Lower leg skin (tissue), 4 donors: ENCODE data around the gene GRM8. TPM values are rescaled to one million over a fixed set of nuclear protein-coding genes. Genes with fewer than 3 reads are reported as not detected.

ENCODE experiments used
- DNase-seq, 2 donors: peaks; one replicate each; pipeline ENCODE4 v3.0.0-alpha.2; 2019; ENCODE audit warnings: low spot score in 2 of 2
- H3K4me3 ChIP-seq: fragments of 200-600 bp; sonication (generic); 2 replicates; pipeline ENCODE4 v1.5.1; 2017; ENCODE audit warnings: mild to moderate bottlenecking, low read depth; ENCODE audit not compliant: poor library complexity, severe bottlenecking
- POLR2A ChIP-seq, 2 donors: fragments of 450-650 bp; IDR thresholded peaks; one replicate each; pipeline ENCODE4 v1.6.1; 2016 to 2017; ENCODE audit warnings: antibody characterized with exemption in 2 of 2, mild to moderate bottlenecking in 1 of 2, moderate library complexity in 1 of 2
- WGBS, 2 donors: methylation state at CpG; one replicate each; pipeline ENCODE4 v1.1.5; 2018; 5-methylcytosine and 5-hydroxymethylcytosine counted together
- intact Hi-C: fragments of 100-400 bp; cut with DNase I; formaldehyde crosslinking; loops from one replicate; pipeline ENCODE4 v1.15.0; 2023; ENCODE audit warnings: low total_unique reads
- total RNA-seq, 4 donors: library from RNA; depleted of rRNA; stranded (reverse); fragments of >200 nt; gene quantifications; one replicate each; pipeline ENCODE4 v1.1.0, GENCODE V29; 2016
- TF ChIP-seq, protein P1 (sequence below), 3 donors: fragments of 450-650 bp; IDR thresholded peaks; one replicate each; pipeline ENCODE4 v1.5.1; 2016; ENCODE audit warnings: antibody characterized with exemption in 3 of 3, mild to moderate bottlenecking in 3 of 3, moderate library complexity in 2 of 3

The GRM8 gene
- total RNA-seq, 4 donors from 2014 or later = 0.45 TPM; not detected in 3

DNA sequence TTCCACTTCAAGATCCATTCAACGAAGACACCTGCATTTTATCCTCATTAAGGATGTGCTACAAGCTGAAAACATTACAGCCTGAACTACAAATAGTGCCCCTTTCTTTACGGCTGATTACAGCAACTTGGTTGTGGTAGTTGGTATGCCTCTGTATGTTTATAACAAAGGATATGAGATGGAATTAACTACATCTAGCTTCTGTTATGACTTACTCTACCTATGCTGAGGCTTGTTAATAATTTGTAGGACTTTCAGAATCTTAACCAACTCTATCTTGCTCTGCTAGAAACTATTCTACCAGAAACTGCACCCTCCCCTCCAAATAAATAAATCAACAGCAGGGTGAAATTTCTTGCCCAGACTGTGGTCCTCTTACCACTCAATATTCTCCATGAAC lies 448.1 kb downstream of the GRM8 start:
- TF ChIP-seq POLR2A (IDR thresholded peaks at IDR 0.05) = no peak
- TF ChIP-seq, protein P1, sequence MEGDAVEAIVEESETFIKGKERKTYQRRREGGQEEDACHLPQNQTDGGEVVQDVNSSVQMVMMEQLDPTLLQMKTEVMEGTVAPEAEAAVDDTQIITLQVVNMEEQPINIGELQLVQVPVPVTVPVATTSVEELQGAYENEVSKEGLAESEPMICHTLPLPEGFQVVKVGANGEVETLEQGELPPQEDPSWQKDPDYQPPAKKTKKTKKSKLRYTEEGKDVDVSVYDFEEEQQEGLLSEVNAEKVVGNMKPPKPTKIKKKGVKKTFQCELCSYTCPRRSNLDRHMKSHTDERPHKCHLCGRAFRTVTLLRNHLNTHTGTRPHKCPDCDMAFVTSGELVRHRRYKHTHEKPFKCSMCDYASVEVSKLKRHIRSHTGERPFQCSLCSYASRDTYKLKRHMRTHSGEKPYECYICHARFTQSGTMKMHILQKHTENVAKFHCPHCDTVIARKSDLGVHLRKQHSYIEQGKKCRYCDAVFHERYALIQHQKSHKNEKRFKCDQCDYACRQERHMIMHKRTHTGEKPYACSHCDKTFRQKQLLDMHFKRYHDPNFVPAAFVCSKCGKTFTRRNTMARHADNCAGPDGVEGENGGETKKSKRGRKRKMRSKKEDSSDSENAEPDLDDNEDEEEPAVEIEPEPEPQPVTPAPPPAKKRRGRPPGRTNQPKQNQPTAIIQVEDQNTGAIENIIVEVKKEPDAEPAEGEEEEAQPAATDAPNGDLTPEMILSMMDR (IDR thresholded peaks at IDR 0.05) = no peak
- H3K4me3 ChIP-seq = no peak overlapping the region
- WGBS, 2 donors = 64 to 71% methylated on average over 2 of the region's 2 CpGs
- intact Hi-C loops = no loop called here
- DNase-seq = no peak

DNA sequence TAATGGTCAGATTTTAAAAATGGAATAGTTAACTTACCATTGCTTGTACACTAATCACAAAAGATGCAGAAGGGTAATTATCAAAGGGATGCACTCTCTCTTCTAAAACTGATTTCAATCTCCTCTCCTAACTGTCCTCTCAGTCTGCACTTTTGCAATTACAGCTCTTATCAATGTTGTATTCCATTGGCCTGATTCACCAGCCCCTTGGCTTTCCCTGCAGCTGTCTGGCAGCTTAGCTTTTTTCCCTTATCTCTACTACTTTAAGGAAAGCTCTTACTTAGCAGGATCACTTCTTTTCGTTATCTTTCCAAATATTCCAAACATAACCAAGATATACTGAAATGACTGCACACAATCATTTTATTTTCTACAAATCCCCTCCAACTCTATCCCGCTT lies 448.8 kb downstream of the GRM8 start:
- no peak overlapping the region for H3K4me3 ChIP-seq
- intact Hi-C loops = no loop called here
- DNase-seq = no peak
- 74 to 86% methylated on average over 2 of the region's 2 CpGs for WGBS, 2 donors
- TF ChIP-seq POLR2A (IDR thresholded peaks at IDR 0.05) = no peak
- TF ChIP-seq, protein P1 (IDR thresholded peaks at IDR 0.05) = no peak

DNA sequence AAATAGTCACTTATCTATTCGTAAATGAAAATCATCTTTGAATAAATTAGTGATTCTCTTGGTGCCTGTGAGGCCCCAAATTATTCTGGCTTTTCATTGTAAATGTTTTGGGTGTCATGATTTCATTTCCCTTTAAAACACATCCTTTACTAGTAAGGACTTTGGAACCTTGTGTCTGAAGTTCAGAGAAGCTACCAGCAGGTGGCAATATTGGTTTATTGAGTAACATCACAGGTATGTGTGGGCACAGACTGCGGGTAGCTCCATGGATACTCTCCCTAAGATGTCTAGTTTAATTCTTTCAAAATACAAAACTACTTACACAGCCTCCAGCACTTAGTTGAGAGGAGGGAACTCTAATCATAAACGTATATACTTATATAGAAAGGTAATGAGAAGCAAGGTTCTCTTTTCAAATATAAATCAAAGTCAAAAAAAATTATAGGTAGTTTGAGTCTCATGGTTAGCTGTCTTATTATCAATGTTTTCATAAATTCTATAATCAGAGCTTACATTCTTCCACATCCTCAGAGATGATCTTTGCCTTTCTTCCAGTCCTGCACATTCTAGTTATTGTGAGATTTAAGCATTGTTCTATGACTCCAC lies 449.6 kb downstream of the GRM8 start:
- TF ChIP-seq, protein P1 (IDR thresholded peaks at IDR 0.05) = no peak
- TF ChIP-seq POLR2A (IDR thresholded peaks at IDR 0.05) = no peak
- no peak overlapping the region for H3K4me3 ChIP-seq
- WGBS, 2 donors = 16 to 20% methylated on average over 3 of the region's 3 CpGs
- intact Hi-C loops = no loop called here
- DNase-seq = peak in 1 of 2 donors; percentile 23

DNA sequence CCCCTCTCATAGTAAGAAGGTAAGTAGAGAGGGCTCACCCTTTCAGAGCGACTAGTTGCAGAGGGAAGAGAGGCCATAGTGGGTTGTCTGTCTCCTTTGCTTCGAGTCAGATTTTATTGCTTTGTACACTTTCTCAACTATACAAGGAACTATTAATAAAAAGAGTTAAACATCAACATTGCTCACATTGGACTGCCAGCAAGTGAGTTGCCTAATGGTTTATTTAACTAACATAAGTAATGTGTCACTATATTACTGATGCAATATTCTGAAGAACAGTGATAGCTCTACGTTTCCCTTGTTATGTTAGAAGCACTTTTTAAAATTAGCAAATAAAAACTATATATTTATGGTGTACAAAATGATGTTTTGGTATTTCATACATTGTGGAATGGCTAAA lies 451.0 kb downstream of the GRM8 start:
- intact Hi-C loops = no loop called here
- no peak for DNase-seq
- TF ChIP-seq POLR2A (IDR thresholded peaks at IDR 0.05) = no peak
- TF ChIP-seq, protein P1 (IDR thresholded peaks at IDR 0.05) = no peak
- no peak overlapping the region for H3K4me3 ChIP-seq
- WGBS, 2 donors = 70 to 77% methylated on average over 3 of the region's 3 CpGs

DNA sequence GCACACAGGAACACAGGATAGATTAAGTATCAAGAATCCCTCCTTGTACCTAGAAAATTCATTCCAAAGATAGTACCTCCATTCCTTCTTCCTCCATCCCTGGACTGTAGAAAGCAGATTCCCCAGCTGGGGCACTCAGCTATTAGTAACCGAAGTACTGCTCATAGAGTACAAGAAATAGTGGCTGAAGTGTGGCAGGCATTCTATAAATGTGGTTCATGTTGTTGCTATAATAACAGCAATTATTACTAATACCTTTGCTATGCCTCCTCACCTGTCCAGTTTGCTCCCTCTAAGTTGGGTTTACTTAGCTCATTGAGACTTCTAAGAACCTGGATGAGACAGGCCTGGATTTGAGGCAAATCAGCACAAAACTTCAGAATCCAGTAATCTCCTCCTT lies 453.2 kb downstream of the GRM8 start:
- WGBS, 2 donors = 86 to 87% methylated on average over 1 of the region's 1 CpG

More for the DNA sequence above, 453.2 kb downstream of the GRM8 start:
- H3K4me3 ChIP-seq = no peak overlapping the region
- DNase-seq = no peak
- no peak for TF ChIP-seq POLR2A (IDR thresholded peaks at IDR 0.05)
- TF ChIP-seq, protein P1 (IDR thresholded peaks at IDR 0.05) = no peak
- intact Hi-C loops = no loop called here
